Measurements from ENCODE around the gene TFB1M.
A peak's percentile ranks its signal among the peaks of the same experiment; 100 is the strongest.

Gene TFB1M

DNA sequence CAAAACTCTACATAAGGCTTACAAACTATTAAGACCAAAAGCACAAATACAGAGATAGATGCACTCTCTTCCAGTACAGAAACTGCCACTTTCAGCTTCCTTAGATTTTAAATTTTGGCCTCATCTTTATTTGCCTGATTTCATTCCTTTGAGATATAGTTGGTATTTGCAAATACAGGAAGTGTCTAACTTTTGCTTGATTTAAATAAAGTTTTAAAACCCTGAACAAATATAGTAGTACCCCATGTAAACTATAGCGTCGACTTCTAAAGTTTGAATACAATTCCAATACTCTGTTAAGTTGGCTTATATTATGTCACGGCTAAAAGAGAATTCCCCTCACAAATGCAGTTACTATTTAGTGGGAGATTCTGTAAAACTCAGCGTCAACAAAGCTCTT lies 51.6 kb downstream of the TFB1M start:
- DNase-seq: no peak

DNA sequence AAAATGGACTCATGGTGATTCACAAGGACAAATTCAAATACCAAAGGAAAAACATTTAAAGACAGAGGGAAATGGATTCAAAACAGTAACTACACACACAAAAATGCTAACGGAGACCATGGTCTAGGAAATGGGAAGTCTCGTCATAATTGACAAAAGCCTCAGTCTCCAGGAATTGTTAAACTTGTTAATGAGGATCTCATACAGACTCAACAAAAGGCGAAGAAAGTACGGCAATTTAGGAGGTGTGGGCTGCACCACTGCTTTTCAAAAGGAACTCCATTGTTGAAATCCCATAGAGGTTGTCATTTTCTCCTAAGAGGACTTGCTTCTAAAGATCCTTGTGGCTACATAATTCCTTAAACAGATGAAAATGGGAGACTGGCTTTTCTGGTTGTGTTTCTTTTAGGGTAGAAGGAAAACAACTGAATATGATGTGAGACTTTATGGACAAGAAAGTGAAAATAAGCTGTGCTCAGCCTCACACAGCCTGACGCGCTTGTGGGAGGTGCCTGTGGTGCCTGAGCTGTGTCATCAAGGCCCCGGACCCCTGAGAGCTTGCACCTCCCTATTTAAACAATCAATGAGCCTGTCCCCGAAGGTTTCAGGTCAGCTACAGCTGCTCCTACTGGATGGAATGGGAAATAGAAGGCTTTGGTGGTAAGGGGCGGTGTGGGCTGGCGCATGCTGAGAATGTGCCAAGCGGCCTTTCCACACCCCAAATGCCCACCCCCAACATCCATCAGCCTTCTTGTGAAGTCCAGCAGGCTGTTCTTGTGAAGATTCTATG lies 53.0 kb downstream of the TFB1M start:
- no peak for DNase-seq

DNA sequence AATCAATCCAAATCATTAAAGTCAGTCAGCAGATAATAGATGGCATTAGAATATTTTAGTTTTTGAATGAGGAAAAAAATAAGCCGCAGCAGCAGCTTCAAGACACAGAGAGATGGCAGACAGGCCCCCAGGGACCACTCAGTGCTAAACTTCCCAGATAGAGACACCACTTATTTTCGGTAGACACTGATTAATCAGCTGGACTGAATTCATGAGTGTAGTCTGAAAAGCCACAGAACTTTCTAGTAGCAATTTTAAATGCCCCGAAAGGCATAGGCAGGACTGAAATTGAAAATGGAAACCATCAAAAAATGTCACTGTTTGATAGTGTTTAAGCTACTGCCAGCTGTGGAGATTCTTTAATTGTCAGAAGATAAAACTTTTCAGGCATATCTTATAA lies 53.6 kb downstream of the TFB1M start:
- DNase-seq: no peak

DNA sequence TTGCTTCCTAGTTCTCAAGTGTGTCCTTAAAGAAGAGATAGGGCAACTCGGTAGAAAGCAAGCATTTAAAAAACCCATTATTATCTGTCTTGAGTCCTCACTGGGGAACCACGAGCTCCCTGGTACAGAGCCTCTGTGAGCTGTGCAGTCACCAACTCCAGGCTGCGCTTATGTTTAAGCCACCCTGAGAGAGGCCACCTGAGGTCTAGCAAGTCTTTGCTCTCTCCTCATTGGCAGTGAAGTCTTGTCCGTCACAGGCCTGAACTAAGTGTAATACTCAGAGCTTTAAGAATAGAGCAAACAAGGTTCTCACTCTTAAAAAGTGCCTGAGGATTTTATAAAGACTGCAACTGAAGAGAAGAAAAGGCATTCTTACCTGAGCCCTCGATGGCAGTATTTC lies 54.4 kb downstream of the TFB1M start:
- no peak for DNase-seq

DNA sequence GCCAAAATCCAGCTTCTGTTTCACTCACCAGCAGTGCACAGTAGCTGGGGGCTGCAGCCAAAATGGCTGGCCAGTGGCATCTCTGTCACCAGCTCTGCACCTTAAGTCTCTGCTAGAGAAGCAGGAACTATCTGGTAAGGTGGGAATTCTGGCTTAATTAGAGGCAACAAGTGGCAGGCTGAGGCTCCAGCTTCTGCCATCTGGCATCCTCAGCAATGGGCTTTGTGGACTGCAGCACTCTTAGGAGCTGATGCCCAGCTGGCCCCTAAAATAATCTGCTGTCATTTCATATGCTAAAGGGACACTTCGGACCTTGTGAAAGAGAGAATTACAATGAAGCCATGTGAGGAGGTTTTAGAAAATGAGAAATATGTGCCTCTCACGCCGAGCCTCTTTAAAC lies 55.1 kb downstream of the TFB1M start:
- DNase-seq: no peak

DNA sequence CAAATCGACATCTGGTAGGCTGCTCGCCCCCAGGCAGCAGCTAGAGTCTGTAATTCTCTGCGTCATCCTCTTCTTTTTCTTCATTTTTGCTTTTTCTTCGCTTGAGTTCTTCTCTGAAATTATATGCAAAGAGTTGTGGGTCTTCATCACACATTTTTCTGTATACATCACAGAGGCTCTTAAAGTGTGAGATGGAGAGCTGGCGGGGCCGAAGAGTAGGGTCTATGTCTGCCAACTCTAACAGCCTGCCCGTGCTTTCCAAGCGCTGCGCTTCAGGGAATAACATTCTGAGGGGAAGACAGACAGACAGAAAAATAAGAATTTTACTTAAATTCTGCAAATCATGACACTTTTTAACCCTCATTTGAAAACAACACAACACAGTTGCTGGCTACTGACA lies 56.5 kb downstream of the TFB1M start:
- DNase-seq: no peak

DNA sequence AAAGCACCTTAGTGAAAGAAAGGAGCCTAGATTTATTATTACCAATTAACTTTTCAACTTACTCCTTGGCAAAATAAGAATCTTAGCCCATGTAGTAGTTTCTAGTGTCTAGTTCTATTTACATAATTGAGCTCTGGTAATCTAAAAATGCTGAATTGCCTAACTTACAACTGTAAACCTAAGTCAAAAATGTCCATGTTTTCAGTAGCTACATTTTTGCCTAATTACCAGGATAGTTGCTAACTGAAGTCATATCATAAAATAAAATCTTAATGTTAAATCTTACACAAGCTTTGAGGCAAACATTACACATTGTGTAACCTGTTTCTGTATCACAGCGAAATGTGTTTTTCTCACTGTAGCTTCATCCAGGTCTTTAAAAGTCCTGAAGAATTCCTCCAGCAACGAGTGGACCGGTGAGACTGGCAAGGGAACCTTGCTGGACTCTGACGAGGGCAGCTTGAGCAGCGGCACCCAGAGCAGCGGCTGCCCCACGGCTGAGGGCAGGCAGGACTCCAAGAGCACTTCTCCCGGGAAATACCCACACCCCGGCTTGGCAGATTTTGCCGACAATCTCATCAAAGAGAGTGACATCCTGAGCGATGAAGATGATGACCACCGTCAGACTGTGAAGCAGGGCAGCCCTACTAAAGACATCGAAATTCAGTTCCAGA lies 58.0 kb downstream of the TFB1M start:
- no peak for DNase-seq

DNA sequence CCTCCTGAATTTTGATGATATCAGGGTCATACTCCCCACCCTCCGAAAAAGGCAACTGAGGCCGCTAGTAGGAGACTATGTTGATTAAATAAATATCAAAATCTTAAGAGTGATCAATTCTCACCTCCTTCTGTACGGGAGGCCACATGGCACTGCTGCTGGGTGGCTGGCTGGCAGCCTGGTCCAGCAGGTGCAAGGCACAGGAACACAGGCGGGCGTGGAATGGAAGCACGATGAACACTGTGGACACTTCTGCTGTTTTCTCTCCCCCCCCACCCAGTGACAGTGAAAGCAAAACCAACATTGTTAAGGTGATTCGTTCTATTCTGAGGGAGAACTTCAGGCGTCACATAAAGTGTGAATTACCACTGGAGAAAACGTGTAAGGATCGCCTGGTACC lies 60.1 kb downstream of the TFB1M start:
- no peak for DNase-seq

DNA sequence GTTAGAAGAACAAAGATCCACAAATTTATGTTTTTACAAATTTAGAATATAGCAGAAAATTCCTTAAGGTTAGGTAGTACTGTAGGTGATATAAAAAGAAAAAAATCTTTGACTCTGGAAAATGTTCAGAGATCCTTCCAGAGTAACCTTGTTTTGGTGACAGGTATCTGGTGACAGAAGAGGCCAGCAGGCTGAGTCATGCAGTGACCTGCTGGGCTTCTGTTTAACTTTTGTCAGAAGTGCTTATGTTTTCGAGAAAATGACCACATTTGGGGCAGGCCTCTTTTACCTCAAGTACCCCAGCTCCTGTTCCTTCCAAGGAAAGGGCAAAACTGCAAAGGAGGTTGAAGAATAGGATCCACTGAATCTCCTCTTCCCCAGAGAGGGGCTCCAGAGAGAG lies 60.9 kb downstream of the TFB1M start:
- no peak for DNase-seq

DNA sequence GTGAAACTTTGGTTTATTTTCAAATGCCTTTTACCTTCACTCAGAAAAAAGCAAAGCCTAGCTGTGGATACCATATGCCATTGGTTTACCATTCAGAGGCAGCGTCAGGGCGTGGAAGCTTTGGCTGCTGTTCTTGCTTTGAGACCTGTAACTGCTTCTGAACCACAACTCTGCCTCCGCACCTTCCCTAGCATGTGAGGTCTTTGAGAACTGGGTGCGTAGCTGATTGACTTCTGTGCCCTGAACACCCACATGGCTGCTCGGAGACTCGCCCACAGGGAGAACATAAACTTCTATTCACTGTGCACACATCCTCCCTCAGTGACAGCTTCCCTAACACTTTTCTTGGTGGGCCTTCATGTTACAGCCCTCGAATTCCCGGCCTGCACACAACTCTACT lies 61.7 kb downstream of the TFB1M start:
- DNase-seq: no peak

DNA sequence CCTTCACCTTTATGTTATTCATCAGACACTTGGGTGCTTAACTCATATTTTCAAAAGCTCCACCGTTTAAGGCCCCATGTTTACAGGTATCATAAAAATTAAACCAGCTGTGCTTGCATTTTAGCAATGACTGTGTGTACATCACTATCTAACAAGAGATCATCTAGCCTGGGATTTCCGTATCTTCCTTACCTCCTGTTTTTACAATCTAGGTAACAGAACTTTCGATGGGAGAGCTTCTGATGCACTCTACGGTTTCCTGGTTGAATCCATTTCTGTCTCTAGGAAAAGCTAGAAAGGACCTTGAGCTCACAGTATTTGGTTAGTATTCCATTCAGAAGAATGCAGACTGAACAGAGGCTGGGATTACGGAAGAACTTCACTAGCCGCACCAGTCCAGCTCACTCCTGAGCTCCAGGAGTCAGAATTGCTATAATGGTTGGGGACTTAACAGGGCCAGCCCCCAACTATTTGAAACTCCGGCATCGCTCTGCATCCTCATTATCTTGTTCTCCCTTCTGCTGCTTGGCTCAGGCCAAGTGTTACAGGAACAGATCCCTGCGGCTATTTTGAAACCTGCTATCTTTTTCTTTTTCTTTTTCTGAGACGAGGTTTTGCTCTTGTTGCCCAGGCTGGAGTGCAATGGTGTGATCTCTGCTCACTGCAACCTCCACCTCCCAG lies 63.4 kb downstream of the TFB1M start:
- no peak for DNase-seq

DNA sequence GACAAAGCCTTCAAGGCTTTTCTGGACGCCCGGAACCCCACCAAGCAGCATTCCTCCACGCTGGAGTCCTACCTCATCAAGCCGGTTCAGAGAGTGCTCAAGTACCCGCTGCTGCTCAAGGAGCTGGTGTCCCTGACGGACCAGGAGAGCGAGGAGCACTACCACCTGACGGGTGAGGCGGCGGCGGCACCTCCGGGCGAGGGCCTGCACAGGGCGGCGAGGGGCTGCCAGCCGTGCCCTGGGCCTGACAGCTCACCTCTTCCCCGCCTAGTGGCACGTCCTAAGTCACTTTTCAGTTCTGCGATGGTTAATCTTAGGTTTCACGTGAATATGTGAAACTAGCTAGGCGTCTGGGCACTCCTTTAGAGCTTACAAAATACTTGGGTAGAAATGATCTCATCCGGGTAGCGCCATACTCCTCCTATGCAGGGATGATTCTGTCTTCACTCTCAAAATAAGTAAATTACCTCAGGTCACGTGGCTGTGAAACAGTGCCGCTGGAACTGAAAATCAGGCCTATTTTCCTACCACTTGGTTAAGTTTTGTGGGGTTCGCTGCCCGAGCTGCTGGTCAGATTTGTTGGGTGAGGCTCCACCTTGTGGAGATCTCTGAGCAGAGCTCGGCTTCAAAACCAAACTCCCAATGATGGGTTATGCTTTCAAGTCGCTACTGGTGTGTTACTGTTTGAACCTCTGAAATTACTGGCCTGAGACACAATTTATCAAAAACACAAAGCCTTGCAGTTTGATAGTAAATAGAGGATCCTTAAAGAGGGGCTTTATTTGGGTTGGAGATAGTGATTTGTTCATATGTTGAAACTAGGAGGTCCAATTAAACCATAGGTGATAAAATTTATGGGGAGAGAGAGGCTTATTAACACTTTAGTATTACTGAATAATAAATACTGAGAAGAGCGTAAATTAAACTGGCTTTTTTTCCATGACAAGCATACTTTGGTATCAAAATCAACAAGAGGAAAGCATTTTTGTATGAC lies 66.0 kb downstream of the TFB1M start:
- DNase-seq: peak; percentile 79

DNA sequence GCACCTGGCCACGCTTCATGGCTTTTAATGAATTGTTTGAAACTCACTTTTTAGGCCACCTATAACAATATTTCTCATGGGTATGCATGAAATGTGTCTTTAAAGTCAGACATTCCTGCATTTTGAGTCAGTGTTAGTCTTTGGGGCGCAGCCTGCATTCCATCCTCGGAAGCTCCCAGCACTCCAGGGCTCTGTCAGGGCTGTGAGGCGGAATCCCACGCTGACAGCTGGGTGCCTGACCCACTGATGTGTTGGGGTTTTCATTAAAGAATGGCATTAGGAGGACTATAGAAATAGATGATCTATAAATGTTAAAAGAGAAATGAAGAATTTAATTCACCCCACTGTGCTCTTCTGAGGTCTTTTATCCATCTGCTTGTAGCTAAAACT lies 66.7 kb downstream of the TFB1M start:
- peak; percentile 83 for DNase-seq

DNA sequence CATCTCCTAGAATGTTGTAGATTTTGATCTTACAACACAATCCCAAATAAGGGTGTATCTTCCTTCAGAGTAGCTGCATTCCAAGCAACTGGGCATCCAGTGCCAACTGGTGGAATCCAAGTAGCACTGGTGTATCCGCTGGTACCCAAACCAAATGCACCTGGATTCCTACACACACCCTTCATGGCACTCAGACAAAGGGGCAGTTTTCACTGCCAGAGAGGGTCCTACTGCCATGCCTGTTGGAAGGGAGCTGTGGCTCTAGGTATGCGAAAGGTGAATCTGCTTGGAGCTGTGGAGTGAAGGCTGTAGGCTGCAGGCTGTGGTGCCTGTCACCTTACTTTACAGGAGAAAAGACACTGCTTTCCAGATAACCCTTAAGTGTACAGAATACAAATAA lies 67.5 kb downstream of the TFB1M start:
- no peak for DNase-seq

DNA sequence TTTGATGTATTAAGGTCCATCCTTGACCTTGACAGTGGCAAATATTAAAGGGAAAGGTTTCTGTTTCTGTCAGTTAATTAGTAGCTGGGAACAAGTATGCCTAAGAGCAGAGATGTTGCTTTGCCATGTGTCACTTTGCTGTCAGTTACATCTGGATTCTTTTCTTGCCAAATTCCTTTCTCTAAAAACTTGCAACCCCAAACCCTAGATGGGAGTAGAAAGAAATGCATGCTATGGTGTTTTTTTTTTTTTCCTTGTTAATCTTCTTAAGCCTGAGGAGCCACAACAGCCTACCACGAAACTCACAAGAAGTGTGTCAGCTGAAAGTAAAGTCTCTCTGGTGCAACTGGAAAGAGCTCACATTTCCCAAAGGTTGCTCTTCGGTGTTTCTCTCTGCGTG lies 68.5 kb downstream of the TFB1M start:
- DNase-seq: peak; percentile 20

DNA sequence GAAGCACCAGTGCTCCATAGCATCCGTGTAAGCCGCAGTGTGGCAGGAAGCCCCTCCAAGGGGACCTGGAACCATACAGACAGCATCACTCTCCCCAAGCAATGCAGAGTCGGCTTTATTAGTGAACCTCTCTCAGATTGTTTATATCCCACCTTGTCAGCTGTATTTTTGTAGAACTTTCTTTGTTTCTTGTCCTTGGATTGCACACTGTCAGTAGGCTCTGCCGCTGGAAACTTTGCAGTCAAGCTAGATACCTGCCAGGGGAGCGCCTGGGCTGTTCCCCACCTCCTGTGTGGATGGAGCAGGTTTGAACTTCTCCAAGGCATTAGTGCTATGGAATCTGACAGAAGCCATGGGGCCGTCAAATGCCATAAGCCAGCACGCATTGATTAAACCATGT lies 69.1 kb downstream of the TFB1M start:
- no peak for DNase-seq

DNA sequence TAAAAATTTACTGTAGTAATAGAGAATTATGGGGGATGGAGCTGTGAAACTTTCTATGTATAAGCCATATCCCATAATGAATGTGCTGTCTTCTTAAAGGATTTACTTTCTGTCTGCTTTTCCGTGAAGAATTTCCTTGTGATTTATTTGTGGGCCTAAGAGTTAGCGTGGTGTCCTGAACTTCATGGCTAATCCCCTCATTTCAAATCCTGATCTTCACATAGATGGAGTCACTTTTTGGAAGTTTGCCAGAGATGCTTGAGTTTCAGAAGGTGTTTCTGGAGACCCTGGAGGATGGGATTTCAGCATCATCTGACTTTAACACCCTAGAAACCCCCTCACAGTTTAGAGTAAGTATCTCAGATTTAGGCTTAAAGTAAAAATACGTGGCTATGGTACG lies 69.8 kb downstream of the TFB1M start:
- no peak for DNase-seq

DNA sequence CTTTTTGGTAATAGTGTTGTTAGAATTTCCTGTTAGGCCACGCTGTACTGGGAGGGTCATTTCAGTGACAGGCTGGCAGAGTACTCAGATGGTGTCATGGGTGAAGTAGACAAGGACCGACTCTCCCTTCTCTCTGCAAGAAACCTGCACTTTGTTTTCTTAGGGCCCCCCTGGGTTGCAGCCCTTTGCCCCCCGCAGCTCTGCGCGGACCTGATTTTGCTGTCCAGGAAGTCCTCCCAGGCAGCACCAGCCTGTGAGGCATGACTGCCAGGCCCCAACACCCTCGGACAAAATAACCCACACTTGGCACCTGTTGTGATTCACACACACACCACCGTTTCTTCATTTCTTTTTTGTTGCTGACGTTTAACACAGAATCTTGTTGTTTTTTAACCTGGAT lies 72.3 kb downstream of the TFB1M start:
- DNase-seq: no peak

DNA sequence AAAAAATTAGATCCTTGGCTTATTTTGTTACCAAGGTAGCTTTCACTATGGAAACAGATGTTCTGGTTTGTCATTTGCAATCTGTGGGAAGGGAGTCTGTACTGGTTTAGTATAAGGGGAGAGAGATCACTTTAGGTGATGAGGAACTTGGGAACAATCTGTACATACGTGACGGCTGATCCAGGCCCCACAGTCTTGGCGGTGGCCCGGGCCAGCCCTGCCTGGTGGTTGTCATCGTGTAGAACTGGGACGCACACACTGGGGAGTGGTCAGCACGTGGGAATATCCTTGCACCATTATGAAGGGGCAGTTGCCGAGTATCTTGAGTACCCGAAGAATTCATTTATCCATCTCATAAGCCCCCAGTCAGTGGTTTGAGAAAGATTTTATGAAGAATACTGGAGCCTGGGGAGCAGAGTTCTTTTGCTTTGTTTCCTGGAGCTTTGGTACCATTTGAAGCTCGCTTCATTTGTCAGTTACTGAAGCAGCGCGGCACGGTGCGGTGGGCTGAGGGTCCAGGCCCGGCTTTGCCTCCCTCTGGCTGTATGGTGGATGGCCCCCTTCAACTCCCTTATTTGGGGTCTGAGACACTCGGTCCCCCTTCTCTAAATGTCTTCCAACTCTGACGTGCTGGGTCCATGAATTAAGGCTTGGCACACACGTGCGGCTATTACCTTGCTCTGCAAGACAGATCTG lies 73.2 kb downstream of the TFB1M start:
- no peak for DNase-seq

DNA sequence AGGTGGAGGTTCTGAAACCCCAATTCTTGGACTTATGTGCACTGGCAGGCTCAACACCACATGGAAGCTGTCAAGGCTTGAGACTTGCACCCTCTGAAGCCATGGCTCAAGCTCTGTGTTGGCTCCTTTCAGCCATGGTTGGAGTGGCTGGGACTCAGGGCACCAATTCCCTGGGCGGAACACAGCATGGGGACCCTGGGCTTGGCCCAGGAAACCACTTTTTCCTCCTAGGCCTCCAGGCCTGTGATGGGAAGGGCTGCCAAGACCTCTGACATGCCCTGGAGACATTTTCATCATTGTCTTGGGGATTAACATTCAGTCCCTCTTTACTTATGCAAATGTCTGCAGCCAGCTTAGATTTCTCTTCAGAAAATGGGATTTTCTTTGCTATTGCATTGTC lies 76.7 kb downstream of the TFB1M start:
- DNase-seq: no peak

DNA sequence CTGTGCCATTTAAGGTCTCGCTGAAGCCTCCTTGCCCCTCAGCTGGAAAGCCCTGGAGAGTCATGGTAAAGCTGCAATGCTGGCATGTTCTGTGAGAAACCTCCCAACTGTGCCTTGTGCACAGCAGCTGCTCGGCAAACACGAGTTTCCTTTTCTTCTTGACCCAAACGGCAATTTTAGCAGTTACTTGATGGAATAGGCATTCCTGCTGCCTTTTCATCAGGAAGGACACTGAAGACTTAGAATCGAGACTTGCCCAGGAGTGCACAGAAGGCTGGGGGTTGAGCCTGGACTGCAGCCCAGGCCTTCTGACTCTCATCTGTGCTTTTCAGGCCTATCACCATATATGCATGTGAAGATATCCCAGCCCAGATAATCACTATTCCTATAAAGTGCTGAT lies 79.2 kb downstream of the TFB1M start:
- no peak for DNase-seq

DNA sequence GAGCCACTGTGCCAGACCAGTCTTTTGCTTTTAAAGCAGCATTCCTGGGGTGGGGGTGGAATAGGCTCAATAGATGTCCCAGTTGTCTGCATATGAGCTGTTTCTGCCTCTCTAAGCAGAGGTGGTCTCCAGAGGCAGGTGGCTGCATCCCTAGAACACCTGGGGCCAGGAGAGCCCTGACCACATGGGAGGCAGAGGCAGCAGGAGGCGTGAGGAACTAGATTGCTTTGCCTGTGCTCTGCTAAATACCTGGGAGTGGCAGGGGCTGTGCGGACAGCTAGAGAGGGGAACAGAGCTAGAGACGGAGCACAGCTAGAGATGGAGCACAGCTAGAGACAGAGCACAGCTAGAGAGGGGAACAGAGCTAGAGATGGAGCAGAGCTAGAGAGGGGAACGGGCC lies 79.6 kb downstream of the TFB1M start:
- no peak for DNase-seq

All from EL (cell line).